ENCODE measurements around the gene HPSE2. TPM values are rescaled to one million over a fixed set of nuclear protein-coding genes. Genes with fewer than 3 reads are reported as not detected.

HPSE2 gene
- total and polyA plus RNA-seq, 2 donors: 0.05 to 0.14 TPM

GRCh38 chr10:98957801-98958200 lies 277.9 kb downstream of the HPSE2 start:
- DNase-seq (ENCODE audit: low read depth in 6 of 9, low spot score in 9 of 9): no peak
- Histone ChIP-seq H3K27ac (ENCODE audit: low read depth in 1 of 2, low read length in 1 of 2) (no peak overlapping the region), H3K9me3 (ENCODE audit: control insufficient read depth in 2 of 2, insufficient read depth in 1 of 2, low read length in 1 of 2) (no peaks in the 10 kb centered on the region), H3K36me3 (ENCODE audit: control insufficient read depth in 2 of 2, insufficient read depth in 2 of 2, low read length in 1 of 2) (no peaks in the 10 kb centered on the region), H3K27me3 (ENCODE audit: control insufficient read depth in 2 of 2, insufficient read depth in 1 of 2, low read length in 1 of 2) (no peaks in the 10 kb centered on the region), H3K4me1 (ENCODE audit: control insufficient read depth in 2 of 2, insufficient read depth in 2 of 2, low read length in 2 of 2) (no peaks in the 10 kb centered on the region), H3K4me3 (ENCODE audit: low read length in 2 of 2) (no peak overlapping the region)
- 82% methylated on average over 3 of the region's 3 CpGs for WGBS

GRCh38 chr10:98956576-98957260 lies 278.9 kb downstream of the HPSE2 start:
- no peak overlapping the region for H3K4me3 ChIP-seq (ENCODE audit: low read length in 2 of 2)
- no peaks in the 10 kb centered on the region for H3K4me1 ChIP-seq (ENCODE audit: control insufficient read depth in 2 of 2, insufficient read depth in 2 of 2, low read length in 2 of 2)
- no peak for DNase-seq (ENCODE audit: low read depth in 6 of 9, low spot score in 9 of 9)
- no peak overlapping the region for H3K27ac ChIP-seq (ENCODE audit: low read depth in 1 of 2, low read length in 1 of 2)
- no peaks in the 10 kb centered on the region for H3K9me3 ChIP-seq (ENCODE audit: control insufficient read depth in 2 of 2, insufficient read depth in 1 of 2, low read length in 1 of 2)
- WGBS: 83% methylated on average over 4 of the region's 4 CpGs
- H3K27me3 ChIP-seq (ENCODE audit: control insufficient read depth in 2 of 2, insufficient read depth in 1 of 2, low read length in 1 of 2): no peaks in the 10 kb centered on the region
- no peaks in the 10 kb centered on the region for H3K36me3 ChIP-seq (ENCODE audit: control insufficient read depth in 2 of 2, insufficient read depth in 2 of 2, low read length in 1 of 2)

- 92% methylated on average over 6 of the region's 6 CpGs for WGBS
These were observed 282.4 kb downstream of the HPSE2 start for GRCh38 chr10:98953251-98953650.

GRCh38 chr10:98951269-98952000 lies 284.2 kb downstream of the HPSE2 start:
- Histone ChIP-seq H3K4me1 (ENCODE audit: control insufficient read depth in 2 of 2, insufficient read depth in 2 of 2, low read length in 2 of 2) (no peaks in the 10 kb centered on the region), H3K9me3 (ENCODE audit: control insufficient read depth in 2 of 2, insufficient read depth in 1 of 2, low read length in 1 of 2) (no peaks in the 10 kb centered on the region), H3K4me3 (ENCODE audit: low read length in 2 of 2) (no peak overlapping the region), H3K36me3 (ENCODE audit: control insufficient read depth in 2 of 2, insufficient read depth in 2 of 2, low read length in 1 of 2) (no peaks in the 10 kb centered on the region), H3K27me3 (ENCODE audit: control insufficient read depth in 2 of 2, insufficient read depth in 1 of 2, low read length in 1 of 2) (no peaks in the 10 kb centered on the region), H3K27ac (ENCODE audit: low read depth in 1 of 2, low read length in 1 of 2) (no peak overlapping the region)
- WGBS: 90% methylated on average over 2 of the region's 2 CpGs
- DNase-seq (ENCODE audit: low read depth in 6 of 9, low spot score in 9 of 9): no peak

More at GRCh38 chr10:98953251-98953650, 282.4 kb downstream of the HPSE2 start:
- Histone ChIP-seq H3K36me3 (ENCODE audit: control insufficient read depth in 2 of 2, insufficient read depth in 2 of 2, low read length in 1 of 2) (no peaks in the 10 kb centered on the region), H3K9me3 (ENCODE audit: control insufficient read depth in 2 of 2, insufficient read depth in 1 of 2, low read length in 1 of 2) (no peaks in the 10 kb centered on the region), H3K27me3 (ENCODE audit: control insufficient read depth in 2 of 2, insufficient read depth in 1 of 2, low read length in 1 of 2) (no peaks in the 10 kb centered on the region), H3K4me1 (ENCODE audit: control insufficient read depth in 2 of 2, insufficient read depth in 2 of 2, low read length in 2 of 2) (no peaks in the 10 kb centered on the region), H3K4me3 (ENCODE audit: low read length in 2 of 2) (no peak overlapping the region), H3K27ac (ENCODE audit: low read depth in 1 of 2, low read length in 1 of 2) (no peak overlapping the region)
- DNase-seq (ENCODE audit: low read depth in 6 of 9, low spot score in 9 of 9): no peak

- Histone ChIP-seq H3K9me3 (ENCODE audit: control insufficient read depth in 2 of 2, insufficient read depth in 1 of 2, low read length in 1 of 2) (no peaks in the 10 kb centered on the region), H3K4me3 (ENCODE audit: low read length in 2 of 2) (no peak overlapping the region), H3K36me3 (ENCODE audit: control insufficient read depth in 2 of 2, insufficient read depth in 2 of 2, low read length in 1 of 2) (no peaks in the 10 kb centered on the region), H3K4me1 (ENCODE audit: control insufficient read depth in 2 of 2, insufficient read depth in 2 of 2, low read length in 2 of 2) (no peaks in the 10 kb centered on the region), H3K27me3 (ENCODE audit: control insufficient read depth in 2 of 2, insufficient read depth in 1 of 2, low read length in 1 of 2) (no peaks in the 10 kb centered on the region), H3K27ac (ENCODE audit: low read depth in 1 of 2, low read length in 1 of 2) (no peak overlapping the region)
- WGBS: 91% methylated on average over 2 of the region's 2 CpGs
- no peak for DNase-seq (ENCODE audit: low read depth in 6 of 9, low spot score in 9 of 9)
These were observed 285.5 kb downstream of the HPSE2 start for GRCh38 chr10:98950106-98950505.

- Histone ChIP-seq H3K36me3 (ENCODE audit: control insufficient read depth in 2 of 2, insufficient read depth in 2 of 2, low read length in 1 of 2) (no peaks in the 10 kb centered on the region), H3K27ac (ENCODE audit: low read depth in 1 of 2, low read length in 1 of 2) (no peak overlapping the region), H3K27me3 (ENCODE audit: control insufficient read depth in 2 of 2, insufficient read depth in 1 of 2, low read length in 1 of 2) (no peaks in the 10 kb centered on the region), H3K9me3 (ENCODE audit: control insufficient read depth in 2 of 2, insufficient read depth in 1 of 2, low read length in 1 of 2) (no peaks in the 10 kb centered on the region), H3K4me1 (ENCODE audit: control insufficient read depth in 2 of 2, insufficient read depth in 2 of 2, low read length in 2 of 2) (no peaks in the 10 kb centered on the region), H3K4me3 (ENCODE audit: low read length in 2 of 2) (no peak overlapping the region)
- DNase-seq (ENCODE audit: low read depth in 6 of 9, low spot score in 9 of 9): no peak
These were observed 286.3 kb downstream of the HPSE2 start for GRCh38 chr10:98949306-98949705.

GRCh38 chr10:98943681-98944080 lies 292.0 kb downstream of the HPSE2 start:
- Histone ChIP-seq H3K27me3 (ENCODE audit: control insufficient read depth in 2 of 2, insufficient read depth in 1 of 2, low read length in 1 of 2) (no peaks in the 10 kb centered on the region), H3K36me3 (ENCODE audit: control insufficient read depth in 2 of 2, insufficient read depth in 2 of 2, low read length in 1 of 2) (no peaks in the 10 kb centered on the region), H3K4me3 (ENCODE audit: low read length in 2 of 2) (no peak overlapping the region), H3K27ac (ENCODE audit: low read depth in 1 of 2, low read length in 1 of 2) (no peak overlapping the region), H3K4me1 (ENCODE audit: control insufficient read depth in 2 of 2, insufficient read depth in 2 of 2, low read length in 2 of 2) (no peaks in the 10 kb centered on the region), H3K9me3 (ENCODE audit: control insufficient read depth in 2 of 2, insufficient read depth in 1 of 2, low read length in 1 of 2) (no peaks in the 10 kb centered on the region)
- 92% methylated on average over 1 of the region's 1 CpG for WGBS
- DNase-seq (ENCODE audit: low read depth in 6 of 9, low spot score in 9 of 9): no peak

GRCh38 chr10:98929709-98930108 lies 305.9 kb downstream of the HPSE2 start:
- WGBS: 94% methylated on average over 2 of the region's 2 CpGs
- H3K4me1 ChIP-seq (ENCODE audit: control insufficient read depth in 2 of 2, insufficient read depth in 2 of 2, low read length in 2 of 2): no peaks in the 10 kb centered on the region
- no peak overlapping the region for H3K4me3 ChIP-seq (ENCODE audit: low read length in 2 of 2)

GRCh38 chr10:98925651-98926050 lies 310.0 kb downstream of the HPSE2 start:
- Histone ChIP-seq H3K9me3 (ENCODE audit: control insufficient read depth in 2 of 2, insufficient read depth in 1 of 2, low read length in 1 of 2) (no peaks in the 10 kb centered on the region), H3K36me3 (ENCODE audit: control insufficient read depth in 2 of 2, insufficient read depth in 2 of 2, low read length in 1 of 2) (no peaks in the 10 kb centered on the region), H3K27ac (ENCODE audit: low read depth in 1 of 2, low read length in 1 of 2) (no peak overlapping the region), H3K27me3 (ENCODE audit: control insufficient read depth in 2 of 2, insufficient read depth in 1 of 2, low read length in 1 of 2) (no peaks in the 10 kb centered on the region), H3K4me1 (ENCODE audit: control insufficient read depth in 2 of 2, insufficient read depth in 2 of 2, low read length in 2 of 2) (no peaks in the 10 kb centered on the region), H3K4me3 (ENCODE audit: low read length in 2 of 2) (no peak overlapping the region)
- 94% methylated on average over 1 of the region's 1 CpG for WGBS
- DNase-seq (ENCODE audit: low read depth in 6 of 9, low spot score in 9 of 9): no peak

More at GRCh38 chr10:98929709-98930108, 305.9 kb downstream of the HPSE2 start:
- no peak for DNase-seq (ENCODE audit: low read depth in 6 of 9, low spot score in 9 of 9)
- no peaks in the 10 kb centered on the region for H3K36me3 ChIP-seq (ENCODE audit: control insufficient read depth in 2 of 2, insufficient read depth in 2 of 2, low read length in 1 of 2)
- H3K9me3 ChIP-seq (ENCODE audit: control insufficient read depth in 2 of 2, insufficient read depth in 1 of 2, low read length in 1 of 2): no peaks in the 10 kb centered on the region
- no peak overlapping the region for H3K27ac ChIP-seq (ENCODE audit: low read depth in 1 of 2, low read length in 1 of 2)
- no peaks in the 10 kb centered on the region for H3K27me3 ChIP-seq (ENCODE audit: control insufficient read depth in 2 of 2, insufficient read depth in 1 of 2, low read length in 1 of 2)
